Measurements from ENCODE around the gene HIF1AN.

DNA sequence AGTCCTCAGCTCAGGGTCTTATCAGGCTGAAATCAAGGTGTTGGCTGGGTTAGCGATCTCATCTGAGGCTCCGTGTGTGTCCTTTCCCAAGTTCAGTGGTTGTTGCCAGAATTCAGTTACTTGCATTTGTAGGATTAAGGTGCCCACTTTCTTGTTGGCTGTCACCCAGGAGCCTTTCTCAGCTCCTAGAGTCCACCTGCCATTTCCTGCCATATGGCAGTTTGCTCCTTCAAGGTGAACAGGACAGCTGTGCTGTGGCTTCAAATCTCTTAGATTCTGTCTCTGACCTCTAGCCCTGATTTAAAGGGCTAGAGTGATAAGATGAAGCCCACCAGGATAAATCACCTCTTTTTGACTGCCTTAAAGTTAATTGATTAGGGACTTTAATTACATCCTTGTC lies 1.0 kb upstream of the HIF1AN start:
- TF ChIP-seq, protein P1, sequence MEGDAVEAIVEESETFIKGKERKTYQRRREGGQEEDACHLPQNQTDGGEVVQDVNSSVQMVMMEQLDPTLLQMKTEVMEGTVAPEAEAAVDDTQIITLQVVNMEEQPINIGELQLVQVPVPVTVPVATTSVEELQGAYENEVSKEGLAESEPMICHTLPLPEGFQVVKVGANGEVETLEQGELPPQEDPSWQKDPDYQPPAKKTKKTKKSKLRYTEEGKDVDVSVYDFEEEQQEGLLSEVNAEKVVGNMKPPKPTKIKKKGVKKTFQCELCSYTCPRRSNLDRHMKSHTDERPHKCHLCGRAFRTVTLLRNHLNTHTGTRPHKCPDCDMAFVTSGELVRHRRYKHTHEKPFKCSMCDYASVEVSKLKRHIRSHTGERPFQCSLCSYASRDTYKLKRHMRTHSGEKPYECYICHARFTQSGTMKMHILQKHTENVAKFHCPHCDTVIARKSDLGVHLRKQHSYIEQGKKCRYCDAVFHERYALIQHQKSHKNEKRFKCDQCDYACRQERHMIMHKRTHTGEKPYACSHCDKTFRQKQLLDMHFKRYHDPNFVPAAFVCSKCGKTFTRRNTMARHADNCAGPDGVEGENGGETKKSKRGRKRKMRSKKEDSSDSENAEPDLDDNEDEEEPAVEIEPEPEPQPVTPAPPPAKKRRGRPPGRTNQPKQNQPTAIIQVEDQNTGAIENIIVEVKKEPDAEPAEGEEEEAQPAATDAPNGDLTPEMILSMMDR (IDR thresholded peaks at IDR 0.05; ENCODE audit: poor library complexity), result no peak
- TF ChIP-seq EZH2 (IDR thresholded peaks at IDR 0.05; ENCODE audit: borderline replicate concordance), result no peak

Measured in hepatocyte (in vitro differentiated cells).